Suppressor macrophage treated with lipopolysaccharide for 1 hour (primary cell): ENCODE data around the gene SLC38A8.

Source experiments
- DNase-seq, 3 donors: peaks; one replicate each; pipeline ENCODE4 v3.0.0-alpha.2; 2020 to 2022

SLC38A8 gene

GRCh38 chr16:84068041-84068440 lies 25.4 kb upstream of the SLC38A8 start:
- DNase-seq, result no peak

- no peak for DNase-seq
Observed at GRCh38 chr16:84067640-84068039, 25.0 kb upstream of the SLC38A8 start.

- peak; percentile 60 to 77 (median 66) for DNase-seq
Observed at GRCh38 chr16:84065536-84066132, 23.0 kb upstream of the SLC38A8 start.

GRCh38 chr16:84063980-84064379 lies 21.4 kb upstream of the SLC38A8 start:
- no peak for DNase-seq

GRCh38 chr16:84062734-84063640 lies 20.4 kb upstream of the SLC38A8 start:
- DNase-seq, result peak; percentile 85 to 91 (median 87)

GRCh38 chr16:84061236-84061819 lies 18.7 kb upstream of the SLC38A8 start:
- DNase-seq, result no peak

GRCh38 chr16:84059946-84060901 lies 17.6 kb upstream of the SLC38A8 start:
- DNase-seq, result no peak

- DNase-seq, result no peak
Observed at GRCh38 chr16:84059111-84059510, 16.5 kb upstream of the SLC38A8 start.

GRCh38 chr16:84058664-84059063 lies 16.1 kb upstream of the SLC38A8 start:
- DNase-seq, result no peak

GRCh38 chr16:84058211-84058610 lies 15.6 kb upstream of the SLC38A8 start:
- no peak for DNase-seq

- no peak for DNase-seq
Observed at GRCh38 chr16:84056933-84057332, 14.3 kb upstream of the SLC38A8 start.

- no peak for DNase-seq
Observed at GRCh38 chr16:84055801-84056634, 13.4 kb upstream of the SLC38A8 start.

GRCh38 chr16:84055366-84055765 lies 12.8 kb upstream of the SLC38A8 start:
- DNase-seq, result no peak

GRCh38 chr16:84054916-84055315 lies 12.3 kb upstream of the SLC38A8 start:
- no peak for DNase-seq

- DNase-seq, result no peak
Observed at GRCh38 chr16:84054271-84054670, 11.7 kb upstream of the SLC38A8 start.

GRCh38 chr16:84053237-84053636 lies 10.6 kb upstream of the SLC38A8 start:
- DNase-seq, result no peak

GRCh38 chr16:84052071-84052622 lies 9.6 kb upstream of the SLC38A8 start:
- no peak for DNase-seq

GRCh38 chr16:84050316-84050715 lies 7.7 kb upstream of the SLC38A8 start:
- no peak for DNase-seq

GRCh38 chr16:84049403-84050060 lies 6.9 kb upstream of the SLC38A8 start:
- no peak for DNase-seq

- no peak for DNase-seq
Observed at GRCh38 chr16:84048871-84049270, 6.3 kb upstream of the SLC38A8 start.

GRCh38 chr16:84048270-84048669 lies 5.7 kb upstream of the SLC38A8 start:
- DNase-seq, result no peak
